PFSK-1 (cell line): ENCODE data around the gene DPP9.

Source experiments
- FOXP2 ChIP-seq: optimal IDR thresholded peaks from 2 replicates; pipeline ENCODE3; 2011; ENCODE audit warnings: borderline replicate concordance, control low read depth, inconsistent platforms; ENCODE audit not compliant: insufficient read depth; ENCODE audit errors: extremely low read length, extremely low read depth
- POLR2AphosphoS5 ChIP-seq: IDR thresholded peaks from 2 replicates; pipeline ENCODE4 v1.6.1; 2012; ENCODE audit warnings: low read depth, mild to moderate bottlenecking, control low read depth, low read length, moderate library complexity
- REST ChIP-seq, 2 experiments: IDR thresholded peaks; 2 replicates each; pipeline versions ENCODE4 v1.6.1 to v1.8.0; 2011 to 2012; ENCODE audit warnings: low read depth in 2 of 2, low read length in 2 of 2, control low read depth in 1 of 2, inconsistent platforms in 1 of 2, mild to moderate bottlenecking in 1 of 2, moderate library complexity in 1 of 2; ENCODE audit not compliant: insufficient read depth in 1 of 2
- SIN3A ChIP-seq: IDR thresholded peaks from 2 replicates; pipeline ENCODE4 v1.6.1; 2012; ENCODE audit warnings: mild to moderate bottlenecking, low read length, moderate library complexity, borderline replicate concordance; ENCODE audit not compliant: insufficient read depth
- TAF1 ChIP-seq: IDR thresholded peaks from 2 replicates; pipeline ENCODE4 v1.6.1; 2012; ENCODE audit warnings: low read length, control low read depth, borderline replicate concordance; ENCODE audit not compliant: insufficient read depth

DPP9 gene

GRCh38 chr19:4713384-4713951, 10.2 kb downstream of the DPP9 start:
- TF ChIP-seq TAF1 (no peak), REST (IDR thresholded peaks at IDR 0.05; ENCODE audit: insufficient read depth in 1 of 2, low read depth in 2 of 2, low read length in 2 of 2) (no peak), POLR2AphosphoS5 (no peak), FOXP2 (no peak), SIN3A (no peak)

GRCh38 chr19:4712771-4713170, 10.9 kb downstream of the DPP9 start:
- TF ChIP-seq SIN3A (no peak), POLR2AphosphoS5 (no peak), FOXP2 (no peak)

GRCh38 chr19:4711211-4711610, 12.4 kb downstream of the DPP9 start:
- TF ChIP-seq SIN3A (no peak), FOXP2 (no peak)

GRCh38 chr19:4710281-4710600, 13.4 kb downstream of the DPP9 start:
- no peak for TF ChIP-seq REST (IDR thresholded peaks at IDR 0.05; ENCODE audit: insufficient read depth in 1 of 2, low read depth in 2 of 2, low read length in 2 of 2)
- TF ChIP-seq SIN3A: no peak
- no peak for TF ChIP-seq FOXP2
- TF ChIP-seq POLR2AphosphoS5: no peak
- no peak for TF ChIP-seq TAF1

GRCh38 chr19:4709440-4710280, 14.0 kb downstream of the DPP9 start:
- no peak for TF ChIP-seq REST (IDR thresholded peaks at IDR 0.05; ENCODE audit: insufficient read depth in 1 of 2, low read depth in 2 of 2, low read length in 2 of 2)
- no peak for TF ChIP-seq FOXP2
- TF ChIP-seq TAF1: no peak
- no peak for TF ChIP-seq POLR2AphosphoS5
- TF ChIP-seq SIN3A: no peak
